NB4 (cell line): ENCODE measurements around the gene SLC26A2.

Experiments
- POLR2A ChIP-seq: IDR thresholded peaks from 2 replicates; pipeline ENCODE4 v1.6.1; 2011; ENCODE audit warnings: mild to moderate bottlenecking; ENCODE audit not compliant: insufficient read length; ENCODE audit errors: extremely low read depth
- TF ChIP-seq, protein P1 (sequence below): IDR thresholded peaks from one replicate; pipeline ENCODE4 v1.5.1; 2012; ENCODE audit warnings: low read depth, low read length

DNA sequence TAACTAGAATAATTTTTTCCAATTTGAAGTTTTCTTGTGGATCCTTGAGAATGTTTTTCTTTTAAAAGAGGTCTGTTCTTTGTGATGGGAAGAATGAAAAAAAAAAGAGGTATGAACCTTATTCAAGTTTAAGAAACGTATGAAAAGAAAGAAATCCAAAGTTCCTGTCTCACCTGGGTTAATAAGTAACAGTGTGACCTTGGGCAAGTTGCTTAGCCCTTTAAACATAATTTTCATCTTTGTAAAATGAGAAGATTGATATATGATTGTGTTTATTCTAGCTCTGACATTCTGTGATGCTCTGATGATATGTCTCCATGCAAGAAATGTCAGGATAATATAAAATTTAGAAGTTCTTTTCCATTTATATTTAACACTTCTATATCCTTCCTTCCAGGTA is 19.3 kb downstream of the SLC26A2 start:
- no peak for TF ChIP-seq POLR2A
- TF ChIP-seq, protein P1, sequence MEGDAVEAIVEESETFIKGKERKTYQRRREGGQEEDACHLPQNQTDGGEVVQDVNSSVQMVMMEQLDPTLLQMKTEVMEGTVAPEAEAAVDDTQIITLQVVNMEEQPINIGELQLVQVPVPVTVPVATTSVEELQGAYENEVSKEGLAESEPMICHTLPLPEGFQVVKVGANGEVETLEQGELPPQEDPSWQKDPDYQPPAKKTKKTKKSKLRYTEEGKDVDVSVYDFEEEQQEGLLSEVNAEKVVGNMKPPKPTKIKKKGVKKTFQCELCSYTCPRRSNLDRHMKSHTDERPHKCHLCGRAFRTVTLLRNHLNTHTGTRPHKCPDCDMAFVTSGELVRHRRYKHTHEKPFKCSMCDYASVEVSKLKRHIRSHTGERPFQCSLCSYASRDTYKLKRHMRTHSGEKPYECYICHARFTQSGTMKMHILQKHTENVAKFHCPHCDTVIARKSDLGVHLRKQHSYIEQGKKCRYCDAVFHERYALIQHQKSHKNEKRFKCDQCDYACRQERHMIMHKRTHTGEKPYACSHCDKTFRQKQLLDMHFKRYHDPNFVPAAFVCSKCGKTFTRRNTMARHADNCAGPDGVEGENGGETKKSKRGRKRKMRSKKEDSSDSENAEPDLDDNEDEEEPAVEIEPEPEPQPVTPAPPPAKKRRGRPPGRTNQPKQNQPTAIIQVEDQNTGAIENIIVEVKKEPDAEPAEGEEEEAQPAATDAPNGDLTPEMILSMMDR = no peak
